Fibroblast of peridontal ligament (primary cell): Measurements from ENCODE around the gene ZNF835.

ENCODE experiments used
- DNase-seq: peaks from one replicate; pipeline ENCODE4 v3.0.0-alpha.2; 2010; ENCODE audit errors: extremely low read depth

Gene ZNF835

GRCh38 chr19:56663931-56664500, 7.5 kb downstream of the ZNF835 start:
- no peak for DNase-seq

- DNase-seq = no peak
Observed at GRCh38 chr19:56661248-56661647, 10.3 kb downstream of the ZNF835 start.

GRCh38 chr19:56660381-56661107, 11.0 kb downstream of the ZNF835 start:
- DNase-seq = no peak

GRCh38 chr19:56654151-56654550, 17.4 kb downstream of the ZNF835 start:
- no peak for DNase-seq

GRCh38 chr19:56643460-56643955, 28.0 kb downstream of the ZNF835 start:
- DNase-seq = no peak

- DNase-seq = no peak
Observed at GRCh38 chr19:56642711-56643459, 28.7 kb downstream of the ZNF835 start, which contains the start of gene SMIM17. SMIM17 (plus strand) TSS chr19:56643159; CDS start chr19:56645668, 2,509 bp downstream.

GRCh38 chr19:56639217-56639616, 32.3 kb downstream of the ZNF835 start:
- no peak for DNase-seq

GRCh38 chr19:56637976-56638555, 33.5 kb downstream of the ZNF835 start:
- peak; percentile 51 for DNase-seq

- DNase-seq = no peak
Observed at GRCh38 chr19:56633021-56633420, 38.5 kb downstream of the ZNF835 start.

GRCh38 chr19:56625708-56626107, 45.8 kb downstream of the ZNF835 start:
- no peak for DNase-seq

- no peak for DNase-seq
Observed at GRCh38 chr19:56623006-56623405, 48.6 kb downstream of the ZNF835 start.

GRCh38 chr19:56622374-56622773, 49.2 kb downstream of the ZNF835 start:
- DNase-seq = no peak

- DNase-seq = no peak
Observed at GRCh38 chr19:56619121-56619520, 52.4 kb downstream of the ZNF835 start.

- DNase-seq = no peak
Observed at GRCh38 chr19:56617531-56617930, 54.0 kb downstream of the ZNF835 start.

- DNase-seq = no peak
Observed at GRCh38 chr19:56613639-56614038, 57.9 kb downstream of the ZNF835 start.

GRCh38 chr19:56612737-56613136, 58.8 kb downstream of the ZNF835 start:
- no peak for DNase-seq
